ENCODE data around the gene RRP1B.
"Not testable (repeated sequence)": the region's sequence is repeated elsewhere in the genome, so short reads cannot be mapped to it uniquely, and the experiment has no call there.

Gene RRP1B

GRCh38 chr21:43640400-43640799 lies 19.0 kb upstream of the RRP1B start:
- DNase-seq (ENCODE audit: low read depth in 2 of 2, low spot score in 1 of 2): no peak

GRCh38 chr21:43643193-43643592 lies 16.2 kb upstream of the RRP1B start:
- no peak for DNase-seq (ENCODE audit: low read depth in 2 of 2, low spot score in 1 of 2)

DNA sequence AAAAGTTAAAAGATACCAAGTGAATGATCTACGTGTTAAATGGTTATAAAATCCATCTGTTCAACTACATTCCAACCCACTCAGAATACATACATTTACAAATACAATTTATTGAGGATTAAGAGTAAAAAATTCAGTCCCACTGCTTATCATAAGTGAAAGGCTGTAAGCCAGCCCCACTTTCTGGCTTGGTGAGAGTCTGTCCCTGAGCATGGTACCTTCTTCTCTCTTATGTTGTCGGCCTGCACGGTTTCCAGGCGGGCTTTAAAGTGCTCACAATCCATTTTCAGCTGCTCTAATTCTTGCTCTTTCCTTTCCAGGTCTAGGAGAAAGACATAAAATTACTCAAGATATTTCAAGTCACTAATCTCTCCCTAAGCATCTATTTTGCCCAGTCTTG lies 15.3 kb upstream of the RRP1B start:
- no peak for DNase-seq (ENCODE audit: low read depth in 2 of 2, low spot score in 1 of 2)

- DNase-seq (ENCODE audit: low read depth in 2 of 2, low spot score in 1 of 2): no peak
Observed at GRCh38 chr21:43644609-43645008, 14.8 kb upstream of the RRP1B start.

DNA sequence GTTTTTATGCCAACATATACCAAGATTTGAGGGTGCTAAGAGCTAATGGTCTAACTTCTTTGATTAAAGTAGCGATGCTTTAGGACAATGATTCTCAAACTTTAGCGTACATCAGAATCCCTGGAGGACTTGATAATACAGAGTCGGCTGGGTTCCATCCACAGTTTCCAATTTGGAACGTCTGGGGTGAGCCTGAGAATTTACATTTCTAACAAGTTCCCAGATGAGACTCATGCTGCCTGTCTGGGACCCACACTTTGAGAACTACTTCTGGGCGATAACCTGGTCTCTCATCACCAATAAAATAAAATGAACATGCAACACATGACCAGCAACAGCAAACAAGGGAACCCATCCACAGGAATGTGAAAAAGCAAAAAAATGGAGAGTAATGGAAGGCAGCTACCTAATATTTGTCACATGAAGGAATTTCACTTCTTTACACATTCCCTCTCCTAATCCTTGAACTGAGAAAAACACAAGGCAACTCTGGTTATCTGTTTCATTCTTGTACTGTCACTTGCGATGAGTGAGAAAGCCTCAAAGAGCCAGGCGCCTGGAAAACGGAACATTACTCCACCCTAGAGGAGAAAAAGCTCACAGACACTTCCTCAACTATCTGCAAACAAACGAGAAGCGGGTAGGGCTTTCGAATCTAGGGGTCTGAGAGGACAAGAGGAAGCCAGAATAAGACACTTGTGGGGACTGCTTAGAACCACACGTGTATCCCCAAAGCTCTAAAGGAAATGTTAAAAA lies 14.0 kb upstream of the RRP1B start:
- DNase-seq (ENCODE audit: low read depth in 2 of 2, low spot score in 1 of 2): no peak

GRCh38 chr21:43645976-43646375 lies 13.4 kb upstream of the RRP1B start:
- DNase-seq (ENCODE audit: low read depth in 2 of 2, low spot score in 1 of 2): no peak

DNA sequence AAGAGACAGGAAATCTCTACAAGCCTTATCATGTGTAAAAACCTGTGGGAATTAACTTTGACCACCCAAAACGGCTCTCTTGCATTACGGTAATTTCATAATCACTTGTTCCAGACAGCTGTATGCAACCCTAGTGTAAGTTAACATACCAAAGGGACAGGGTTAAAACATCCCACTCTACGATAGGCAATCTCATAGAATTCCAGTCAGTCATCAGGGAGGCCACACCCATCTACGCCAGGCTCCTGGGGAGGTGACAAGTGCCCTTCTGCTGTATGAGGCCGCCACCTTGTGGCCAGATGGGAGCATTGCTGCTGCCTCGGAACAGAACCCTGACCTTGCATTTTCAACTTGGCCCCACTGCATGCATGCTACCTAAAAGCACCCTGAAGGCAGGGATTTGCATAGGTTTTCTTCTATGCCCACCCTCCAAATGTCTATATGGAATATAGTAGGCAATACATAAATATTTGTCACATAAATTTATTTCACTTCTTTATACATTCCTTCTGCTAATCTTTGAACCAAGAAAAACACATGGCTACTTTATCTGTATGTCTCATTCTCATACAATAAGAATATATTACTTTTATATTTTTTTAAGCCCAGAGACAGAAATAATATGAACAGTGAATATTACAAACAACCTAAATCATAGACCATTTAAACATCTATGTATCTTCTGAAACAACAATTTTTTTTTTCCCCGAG lies 12.7 kb upstream of the RRP1B start:
- peak; percentile 63 to 75 for DNase-seq (ENCODE audit: low read depth in 2 of 2, low spot score in 1 of 2)

DNA sequence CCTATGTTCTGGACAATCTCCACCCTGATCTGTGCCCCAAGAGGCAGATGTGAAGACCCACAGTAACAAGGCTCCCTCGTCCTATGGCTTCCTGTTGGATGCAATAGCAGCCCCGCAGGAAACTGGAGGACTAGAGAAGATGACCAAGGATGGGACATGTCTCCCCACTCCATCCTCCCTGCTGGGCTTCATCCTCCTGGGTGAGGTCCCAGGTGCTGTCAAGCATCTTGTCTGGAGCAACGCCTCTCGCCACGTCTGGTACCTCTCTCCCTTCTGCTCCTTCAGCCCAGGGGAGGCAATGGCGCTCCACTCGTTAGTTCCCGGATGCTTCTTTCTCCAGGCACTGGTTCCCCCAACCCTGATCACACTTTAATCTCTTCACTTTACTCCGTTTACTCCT lies 11.2 kb upstream of the RRP1B start:
- DNase-seq (ENCODE audit: low read depth in 2 of 2, low spot score in 1 of 2): no peak

DNA sequence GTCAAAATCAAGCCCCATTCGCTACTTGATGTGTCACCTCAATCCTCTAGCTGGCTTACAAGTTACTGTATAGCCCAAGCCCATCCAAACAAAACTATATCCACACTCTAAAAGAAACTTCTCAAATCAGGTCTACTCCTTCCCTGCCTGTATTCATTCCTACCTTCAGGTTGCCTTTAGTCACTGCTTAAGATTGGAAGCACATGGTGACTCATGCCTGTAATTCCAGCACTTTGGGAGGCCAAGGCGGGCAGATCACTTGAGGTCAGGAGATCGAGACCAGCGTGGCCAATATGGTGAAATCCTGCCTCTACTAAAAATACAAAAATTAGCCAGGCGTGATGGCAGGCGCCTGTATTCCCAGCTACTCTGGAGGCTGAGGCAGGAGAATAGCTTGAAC lies 7.4 kb upstream of the RRP1B start:
- not testable (repeated sequence) for DNase-seq (ENCODE audit: low read depth in 2 of 2, low spot score in 1 of 2)

GRCh38 chr21:43652616-43653015 lies 6.7 kb upstream of the RRP1B start:
- no peak for DNase-seq (ENCODE audit: low read depth in 2 of 2, low spot score in 1 of 2)

GRCh38 chr21:43653626-43654025 lies 5.7 kb upstream of the RRP1B start:
- no peak for DNase-seq (ENCODE audit: low read depth in 2 of 2, low spot score in 1 of 2)

- no peak for DNase-seq (ENCODE audit: low read depth in 2 of 2, low spot score in 1 of 2)
Observed at GRCh38 chr21:43654806-43655489, 4.4 kb upstream of the RRP1B start.

DNA sequence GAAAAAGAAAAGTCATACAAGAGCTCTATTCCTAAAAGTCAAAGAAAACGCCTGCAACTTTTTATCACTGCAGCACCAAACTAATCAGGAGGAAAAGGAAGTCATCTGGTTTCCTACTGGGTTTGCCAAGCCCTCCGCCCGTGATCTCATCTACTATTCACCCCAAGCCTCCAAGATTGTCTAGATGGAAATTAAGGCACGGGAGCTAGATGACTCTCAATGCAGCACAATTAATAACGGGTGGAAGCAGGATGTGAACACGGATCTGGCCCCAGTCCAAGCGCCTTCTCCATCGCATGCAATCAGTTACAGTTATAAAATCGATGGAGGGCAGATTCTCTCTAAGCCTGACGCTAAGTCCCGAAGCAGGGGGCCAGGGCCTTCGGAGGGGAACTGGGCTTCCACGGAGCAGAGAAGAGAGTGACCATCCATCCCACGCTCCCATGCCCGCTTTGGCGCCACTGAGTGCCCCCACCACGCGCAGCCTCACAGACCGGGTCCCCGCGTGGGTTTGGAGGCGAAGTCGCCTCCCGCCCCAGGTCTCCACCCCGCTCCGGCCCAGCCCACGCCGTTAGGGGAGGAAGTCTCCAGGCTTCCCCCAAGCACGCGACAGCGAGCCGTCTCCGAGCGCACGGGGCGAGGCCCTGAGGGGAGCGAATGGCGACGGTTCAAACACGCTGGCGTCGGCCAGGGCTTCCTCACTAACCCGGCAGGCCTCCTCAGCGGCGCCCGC lies 1.8 kb upstream of the RRP1B start:
- no peak for DNase-seq (ENCODE audit: low read depth in 2 of 2, low spot score in 1 of 2)

DNA sequence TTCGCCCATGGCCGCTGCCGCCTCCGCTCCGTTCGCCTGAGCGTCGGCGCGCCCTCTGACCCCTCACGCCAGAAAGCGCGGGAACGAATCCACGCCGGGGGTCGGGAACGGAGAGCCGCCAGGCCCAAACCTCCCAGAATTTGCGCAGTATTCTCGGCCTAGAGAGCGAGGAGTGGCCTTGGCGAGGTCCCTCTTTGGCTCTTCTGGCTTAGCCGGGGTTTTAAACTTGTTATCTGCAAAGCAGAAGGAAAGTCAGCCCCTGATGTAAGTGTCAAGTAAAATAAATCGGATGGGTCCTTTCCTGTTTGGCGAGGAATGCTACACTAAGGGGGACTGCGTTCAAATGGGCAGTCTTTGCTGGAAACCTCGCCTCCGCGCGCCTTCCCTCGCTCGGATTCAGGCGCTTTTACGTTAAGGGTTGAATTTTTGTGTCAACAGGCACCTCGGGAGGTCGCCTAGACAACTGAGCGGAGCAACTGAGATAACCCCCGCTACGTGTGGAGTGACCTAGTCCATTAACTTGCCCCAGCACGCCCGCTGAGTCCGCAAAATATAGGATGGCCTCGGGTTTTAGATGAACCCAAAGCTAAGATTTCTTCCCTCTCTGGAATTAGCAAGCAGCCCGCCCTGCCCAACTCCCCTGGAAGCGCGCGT lies 1.1 kb upstream of the RRP1B start:
- no peak for DNase-seq (ENCODE audit: low read depth in 2 of 2, low spot score in 1 of 2)

DNA sequence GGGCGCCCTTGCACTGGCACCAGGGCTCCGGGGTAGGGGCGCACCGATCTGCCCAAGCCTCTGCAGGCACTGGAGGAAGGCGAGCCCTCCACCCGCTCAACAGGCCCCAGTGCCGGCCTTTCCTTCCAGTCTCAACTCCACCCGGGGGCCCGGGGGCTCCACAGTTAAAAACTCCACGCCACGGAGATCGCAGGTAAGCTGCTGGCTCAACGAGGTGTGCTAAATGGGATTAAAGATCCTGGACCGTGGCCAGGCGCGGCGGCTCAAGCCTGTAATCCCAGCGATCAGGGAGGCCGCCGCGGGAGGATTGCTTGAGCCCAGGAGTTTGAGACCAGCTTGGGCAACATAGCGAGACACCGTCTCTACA lies 608 bp upstream of the RRP1B start:
- DNase-seq (ENCODE audit: low read depth in 2 of 2, low spot score in 1 of 2): no peak

DNA sequence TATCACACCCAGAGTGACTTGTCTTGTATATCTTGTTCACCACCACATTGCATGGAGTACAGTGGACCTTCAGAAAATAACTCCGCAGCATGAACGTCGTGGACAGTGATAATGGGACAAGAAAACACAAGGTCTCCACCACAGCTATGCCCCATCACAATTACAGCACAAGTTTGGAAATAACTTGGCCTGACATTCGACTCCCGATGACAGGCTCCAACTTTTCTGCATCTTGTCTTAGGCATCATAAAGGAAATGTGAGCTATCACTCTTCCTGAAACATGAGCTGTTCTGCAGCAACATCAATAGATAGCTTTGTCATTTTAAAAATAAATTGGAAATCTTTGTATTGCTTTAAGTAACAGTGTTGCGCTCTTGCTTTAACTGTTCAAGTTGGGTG lies 2.9 kb downstream of the RRP1B start:
- DNase-seq (ENCODE audit: low read depth in 2 of 2, low spot score in 1 of 2): no peak

DNA sequence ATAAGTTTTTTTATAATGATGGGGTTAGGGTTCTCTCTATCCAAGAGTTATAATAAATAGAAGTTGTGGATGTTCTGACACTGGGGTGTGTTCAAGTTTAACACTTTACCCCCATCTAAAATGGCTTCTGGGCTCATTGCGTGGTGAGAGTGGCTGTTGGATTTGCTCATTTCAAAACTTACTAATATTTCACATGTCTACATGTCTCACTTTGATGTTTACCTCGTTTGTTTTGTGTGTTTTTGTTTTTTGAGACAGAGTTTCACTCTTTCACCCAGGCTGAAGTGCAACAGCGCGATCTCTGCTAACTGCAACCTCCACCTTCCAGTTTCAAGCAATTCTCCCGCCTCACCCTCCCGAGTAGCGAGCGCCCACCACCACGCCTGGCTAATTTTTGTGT lies 3.7 kb downstream of the RRP1B start:
- DNase-seq (ENCODE audit: low read depth in 2 of 2, low spot score in 1 of 2): no peak

GRCh38 chr21:43664358-43664757 lies 5.0 kb downstream of the RRP1B start:
- no peak for DNase-seq (ENCODE audit: low read depth in 2 of 2, low spot score in 1 of 2)

GRCh38 chr21:43665879-43666278 lies 6.5 kb downstream of the RRP1B start:
- no peak for DNase-seq (ENCODE audit: low read depth in 2 of 2, low spot score in 1 of 2)

- DNase-seq (ENCODE audit: low read depth in 2 of 2, low spot score in 1 of 2): no peak
Observed at GRCh38 chr21:43667191-43667904, 8.0 kb downstream of the RRP1B start.

Data from stimulated activated CD8-positive, alpha-beta memory T cell treated with anti-CD3 and anti-CD28 coated beads, Interleukin-4, amount 100 ng/mL, for 1 hour (primary cell).